Activated CD4-positive, CD25-positive, alpha-beta regulatory T cell treated with anti-CD3 and anti-CD28 coated beads, Interleukin-2, amount 50 U/mL, for 16 hours (primary cell): ENCODE results near the gene VEGFC.

ENCODE experiments used
- DNase-seq: peaks from one replicate; pipeline ENCODE4 v3.0.0-alpha.2; 2020; ENCODE audit warnings: low read depth, low spot score

Gene VEGFC

GRCh38 chr4:176761872-176762271, 30.9 kb downstream of the VEGFC start:
- DNase-seq = no peak

GRCh38 chr4:176760471-176760870, 32.3 kb downstream of the VEGFC start:
- DNase-seq = no peak

DNA sequence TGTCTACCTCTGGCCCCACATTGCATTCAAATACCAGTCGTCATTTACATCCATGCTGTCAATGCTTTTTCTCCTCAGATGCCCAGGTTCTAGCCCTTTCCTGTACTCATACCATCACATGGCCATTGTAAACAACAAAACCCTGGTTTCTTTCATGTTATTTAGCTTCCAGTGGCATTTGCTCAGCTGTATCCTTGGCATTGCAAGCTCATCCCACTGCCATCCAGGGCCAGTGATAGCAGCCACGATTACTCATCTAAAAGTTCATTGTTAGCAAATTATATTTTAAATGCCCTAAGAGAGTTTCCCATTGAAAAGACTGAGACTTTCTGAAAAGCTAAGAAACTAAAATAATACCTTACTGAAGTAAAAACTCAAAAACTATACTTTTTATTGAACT, 34.0 kb downstream of the VEGFC start:
- DNase-seq = no peak

- DNase-seq = no peak
Measured at GRCh38 chr4:176758323-176758722, 34.4 kb downstream of the VEGFC start.

DNA sequence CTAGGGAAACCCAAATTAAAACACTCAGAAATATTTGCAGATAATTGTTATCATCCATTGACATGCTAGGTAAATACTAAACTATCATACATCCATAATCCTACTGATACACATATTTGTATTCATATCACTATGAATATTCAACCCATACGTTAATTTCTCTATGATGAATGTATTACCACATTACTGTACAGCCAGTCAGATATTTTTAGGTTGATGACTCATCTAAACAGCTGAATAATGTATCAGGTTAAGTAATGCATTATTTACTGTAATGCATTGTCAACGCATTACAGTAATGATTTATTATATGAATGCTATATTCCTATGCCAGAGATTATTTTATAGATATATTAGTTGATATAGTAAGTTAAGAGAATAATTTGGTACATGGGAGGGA, 37.1 kb downstream of the VEGFC start:
- no peak for DNase-seq

GRCh38 chr4:176755001-176755400, 37.7 kb downstream of the VEGFC start:
- DNase-seq = no peak

- DNase-seq = no peak
Measured at GRCh38 chr4:176753049-176753448, 39.7 kb downstream of the VEGFC start.

GRCh38 chr4:176752191-176752749, 40.5 kb downstream of the VEGFC start:
- no peak for DNase-seq

DNA sequence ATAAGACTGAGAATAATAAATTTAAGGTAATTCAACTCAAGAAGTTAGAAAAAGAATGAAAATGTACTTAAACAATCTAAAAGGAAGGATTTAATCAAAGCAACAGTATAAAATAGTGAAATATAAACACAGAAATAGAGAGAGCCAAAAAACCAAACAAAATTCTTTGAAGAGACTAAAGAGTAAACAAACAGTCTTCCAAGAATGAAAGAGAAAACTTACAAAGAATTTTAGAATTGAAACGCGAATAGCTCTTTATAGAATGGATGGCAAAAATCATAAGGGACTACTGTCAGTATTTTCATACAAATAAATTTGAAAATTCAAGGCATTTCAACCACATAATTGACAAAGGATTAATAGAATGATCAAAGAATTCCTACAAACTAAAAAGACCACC, 41.7 kb downstream of the VEGFC start:
- DNase-seq = no peak

GRCh38 chr4:176746846-176747245, 45.9 kb downstream of the VEGFC start:
- DNase-seq = no peak

GRCh38 chr4:176745902-176746301, 46.8 kb downstream of the VEGFC start:
- no peak for DNase-seq

GRCh38 chr4:176744091-176744490, 48.6 kb downstream of the VEGFC start:
- no peak for DNase-seq

- no peak for DNase-seq
Measured at GRCh38 chr4:176742211-176742610, 50.5 kb downstream of the VEGFC start.

GRCh38 chr4:176741253-176741652, 51.5 kb downstream of the VEGFC start:
- DNase-seq = no peak

- DNase-seq = no peak
Measured at GRCh38 chr4:176735300-176735699, 57.4 kb downstream of the VEGFC start.

DNA sequence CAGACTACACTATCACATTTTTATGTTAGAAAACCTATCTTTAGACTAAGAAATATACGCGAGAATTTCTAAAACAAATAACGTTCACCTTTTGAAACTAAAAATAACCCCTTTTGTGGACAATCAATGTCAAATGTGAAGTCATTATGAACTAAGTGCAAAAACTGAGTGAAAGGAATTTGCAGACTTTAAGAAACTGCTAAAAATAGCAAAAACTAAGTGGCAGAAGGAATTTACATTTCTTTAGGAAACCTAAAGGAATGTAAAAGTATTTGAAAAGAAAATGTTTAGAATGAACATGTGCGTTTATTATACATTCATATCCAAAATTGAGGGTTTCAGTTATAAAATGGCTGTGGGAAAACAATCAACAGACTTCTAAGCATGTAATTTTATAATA, 58.3 kb downstream of the VEGFC start:
- DNase-seq = no peak

GRCh38 chr4:176729489-176729888, 63.2 kb downstream of the VEGFC start:
- DNase-seq = no peak

- no peak for DNase-seq
Measured at GRCh38 chr4:176726803-176727202, 65.9 kb downstream of the VEGFC start.

DNA sequence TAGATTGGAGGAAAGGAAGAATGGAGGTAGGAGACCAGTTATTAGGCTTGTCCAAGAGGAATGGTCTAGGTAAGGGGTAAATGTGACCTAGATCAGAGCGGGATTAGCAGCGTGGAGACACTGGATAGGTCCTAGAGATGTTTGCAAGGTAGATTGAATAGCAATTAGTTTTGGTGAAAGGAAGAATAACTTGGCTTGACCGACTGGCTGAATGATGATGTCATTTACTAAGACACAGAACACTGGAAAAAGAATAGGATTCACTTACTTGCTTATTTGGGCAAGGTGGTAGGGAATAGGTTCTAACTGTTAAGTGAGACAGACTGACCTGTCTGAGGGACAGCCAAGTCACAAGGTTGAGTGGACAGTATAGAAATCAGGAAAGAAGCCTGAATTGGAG, 71.3 kb downstream of the VEGFC start:
- DNase-seq = no peak

GRCh38 chr4:176718881-176719280, 73.8 kb downstream of the VEGFC start:
- DNase-seq = no peak

DNA sequence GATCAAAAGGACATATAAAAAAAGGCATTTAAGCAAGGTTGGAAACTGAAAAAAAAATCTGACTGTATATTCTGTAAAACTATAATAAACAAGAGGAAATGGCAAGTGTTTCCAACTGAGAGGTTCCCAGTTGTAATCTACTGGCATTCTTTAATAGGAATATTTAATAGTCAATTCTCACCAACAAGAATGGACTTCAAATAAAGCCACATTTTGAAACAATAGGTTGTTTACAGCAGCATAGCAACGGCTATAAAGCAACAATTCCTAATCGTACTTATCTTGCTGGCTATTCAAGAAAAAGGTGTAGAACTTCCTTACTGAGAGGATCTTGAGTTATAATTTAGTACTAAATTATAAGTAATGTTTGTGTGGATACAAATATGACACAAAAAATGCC, 75.5 kb downstream of the VEGFC start:
- DNase-seq = no peak

- DNase-seq = no peak
Measured at GRCh38 chr4:176709417-176709816, 83.3 kb downstream of the VEGFC start.

DNA sequence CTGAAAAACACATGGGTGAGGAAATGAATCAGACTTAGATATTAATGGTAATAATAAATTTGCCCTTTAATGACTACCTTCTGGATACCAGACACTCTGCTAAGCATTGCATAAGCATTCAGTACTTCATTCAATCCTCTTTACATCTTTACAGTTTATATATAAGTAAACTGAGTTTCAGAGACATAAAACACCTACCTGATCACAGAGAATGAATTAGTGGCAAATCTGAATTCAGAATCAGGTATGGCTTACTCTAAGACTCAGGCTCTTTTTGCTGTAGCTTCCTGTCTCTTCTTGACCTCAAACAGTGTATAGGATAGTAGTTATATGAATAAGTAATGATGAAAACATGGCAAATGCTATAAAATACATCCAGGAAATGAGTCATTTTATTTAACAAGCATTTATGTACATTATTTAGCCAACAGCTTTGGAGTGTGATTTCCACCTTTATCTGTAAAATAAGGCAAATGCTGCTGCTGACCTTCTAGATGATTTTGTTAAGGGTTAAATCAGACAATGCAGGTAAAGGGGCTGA, 83.9 kb downstream of the VEGFC start:
- DNase-seq = no peak

DNA sequence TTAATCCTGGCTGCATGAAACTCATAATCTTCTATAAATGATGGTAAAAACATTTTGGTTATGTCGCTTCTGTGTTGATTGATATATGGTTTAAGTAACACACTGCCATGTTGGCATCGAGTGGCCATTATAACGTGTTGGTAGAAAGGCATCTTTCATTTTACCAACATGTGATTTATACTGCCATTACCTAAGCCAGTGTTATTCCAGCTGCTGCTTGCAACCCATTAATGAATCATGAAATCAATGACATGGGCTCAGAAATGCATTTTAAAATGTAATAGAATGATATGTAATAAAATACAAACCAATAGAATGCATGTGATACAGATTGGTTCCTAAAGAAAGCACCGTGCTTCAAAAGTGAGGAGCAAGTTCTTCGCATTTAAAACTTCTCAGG, 102.0 kb downstream of the VEGFC start:
- DNase-seq = no peak
